SIG-M5 (cell line): ENCODE data around the gene TRAP1.
"Not testable (repeated sequence)": the region's sequence is repeated elsewhere in the genome, so short reads cannot be mapped to it uniquely, and the experiment has no call there.

Experiments used
- DNase-seq: peaks from one replicate; lab custom pipeline; 2025; lab: John Stamatoyannopoulos, UW

The TRAP1 gene

DNA sequence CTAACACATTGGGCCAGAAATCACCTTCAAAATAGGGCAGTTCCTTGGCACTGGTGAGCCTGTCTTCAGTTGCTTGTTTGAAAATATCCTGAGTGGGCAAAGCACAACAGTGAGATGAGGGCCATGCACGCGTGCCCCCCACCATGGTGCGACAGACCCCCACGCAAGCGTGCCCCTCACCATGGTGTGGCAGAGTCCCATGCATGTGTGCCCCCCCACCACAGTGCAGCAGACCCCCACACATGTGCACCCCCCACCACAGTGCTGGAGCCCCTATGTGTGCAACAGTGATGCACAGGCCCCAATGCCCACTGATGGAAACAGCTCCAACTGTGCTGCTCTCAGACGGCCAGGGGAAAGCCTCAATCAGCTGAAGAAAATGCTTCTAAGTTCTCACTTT is 18.8 kb upstream of the TRAP1 start:
- no peak for DNase-seq

DNA sequence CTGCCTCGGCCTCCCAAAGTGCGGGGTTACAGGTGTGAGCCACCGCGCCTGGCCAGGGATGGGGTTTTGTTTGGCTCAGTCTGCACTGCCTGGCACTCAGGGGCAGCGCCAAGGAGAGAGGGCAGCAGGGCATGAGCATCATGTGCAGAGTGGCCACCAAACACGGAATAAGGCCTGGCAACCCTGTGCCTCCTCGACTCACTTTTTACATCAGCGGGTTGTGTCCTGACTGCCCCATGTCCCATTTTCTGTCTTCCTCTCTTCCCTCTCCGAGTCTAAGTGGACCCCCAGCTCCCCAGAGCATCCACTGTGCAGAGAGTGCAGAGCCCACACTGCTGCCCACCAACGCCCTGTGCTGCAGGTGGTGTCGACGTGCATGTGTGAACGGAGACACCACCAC is 18.2 kb upstream of the TRAP1 start:
- DNase-seq, result no peak

DNA sequence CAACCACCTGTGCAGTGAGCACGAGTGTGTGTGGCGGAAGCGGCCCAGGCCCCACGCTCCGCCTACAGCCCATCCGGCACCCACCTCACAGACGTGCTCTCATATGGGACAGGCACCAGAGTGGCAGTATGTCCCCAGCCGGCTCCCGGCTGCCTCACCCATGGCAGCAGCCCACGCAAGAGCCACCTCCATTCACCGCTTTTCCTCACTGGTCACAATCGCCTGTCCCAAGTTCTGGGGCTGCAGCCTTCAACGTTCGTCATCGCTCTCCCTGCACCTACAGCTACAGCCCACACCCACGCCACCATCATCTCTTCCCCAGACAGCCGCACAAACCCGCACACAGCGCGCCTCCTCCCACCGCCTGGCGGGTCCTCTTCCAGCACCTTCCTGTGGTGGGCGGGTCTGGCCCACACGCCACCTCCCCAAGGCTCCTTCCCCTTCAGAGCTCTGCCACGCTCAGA is 17.5 kb upstream of the TRAP1 start:
- DNase-seq, result no peak

DNA sequence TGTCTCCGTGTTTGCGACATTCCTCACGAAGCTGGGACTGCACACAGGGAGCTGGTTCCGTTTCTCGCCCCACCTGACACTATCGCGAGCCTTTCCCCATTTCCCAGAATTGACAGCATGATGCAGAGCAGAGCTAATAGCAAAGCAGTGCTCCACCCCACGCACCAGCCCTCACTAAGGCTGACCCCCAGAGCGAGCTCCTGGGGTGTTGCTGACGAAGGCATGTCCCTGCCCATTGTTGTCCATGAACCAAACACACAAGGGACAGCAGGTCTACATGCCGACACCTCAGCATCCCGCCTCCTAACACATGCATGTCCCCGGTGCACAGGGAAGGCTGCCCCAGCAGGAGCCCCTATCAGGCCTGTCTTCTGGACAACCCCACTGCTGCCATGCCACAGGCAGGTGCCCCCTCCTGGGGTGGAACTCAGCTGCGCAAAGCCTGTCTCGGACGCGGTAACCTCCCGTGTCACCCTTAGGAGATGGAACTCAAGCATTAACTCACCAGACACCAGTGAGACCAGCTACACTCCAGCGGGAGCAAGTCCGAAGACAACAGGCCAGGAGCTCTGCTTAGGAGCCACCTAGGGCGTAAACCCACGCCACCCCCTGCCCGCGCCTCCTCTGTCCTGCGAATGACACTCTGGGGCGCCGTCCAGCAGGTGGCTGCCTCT is 16.9 kb upstream of the TRAP1 start:
- DNase-seq, result no peak

DNA sequence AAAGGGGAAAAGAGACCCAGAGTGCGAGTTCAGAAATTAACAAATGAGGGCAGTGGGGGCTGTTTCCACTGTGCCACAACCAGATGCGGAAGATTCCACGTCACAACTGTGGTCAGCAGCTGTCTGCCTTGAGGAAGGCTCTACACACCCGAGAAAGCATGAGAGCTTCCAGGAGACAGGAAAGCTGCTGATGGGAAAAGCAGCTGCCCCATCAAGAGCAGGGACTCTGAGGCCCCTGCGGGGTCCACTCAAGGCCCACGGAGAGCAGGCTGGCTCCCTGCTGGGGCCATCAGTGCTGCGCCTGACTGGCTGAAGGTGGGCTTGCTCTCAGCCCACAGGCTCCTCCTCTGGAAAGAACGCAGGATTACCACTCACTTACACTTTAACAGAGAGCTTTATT is 14.8 kb upstream of the TRAP1 start:
- DNase-seq, result no peak

DNA sequence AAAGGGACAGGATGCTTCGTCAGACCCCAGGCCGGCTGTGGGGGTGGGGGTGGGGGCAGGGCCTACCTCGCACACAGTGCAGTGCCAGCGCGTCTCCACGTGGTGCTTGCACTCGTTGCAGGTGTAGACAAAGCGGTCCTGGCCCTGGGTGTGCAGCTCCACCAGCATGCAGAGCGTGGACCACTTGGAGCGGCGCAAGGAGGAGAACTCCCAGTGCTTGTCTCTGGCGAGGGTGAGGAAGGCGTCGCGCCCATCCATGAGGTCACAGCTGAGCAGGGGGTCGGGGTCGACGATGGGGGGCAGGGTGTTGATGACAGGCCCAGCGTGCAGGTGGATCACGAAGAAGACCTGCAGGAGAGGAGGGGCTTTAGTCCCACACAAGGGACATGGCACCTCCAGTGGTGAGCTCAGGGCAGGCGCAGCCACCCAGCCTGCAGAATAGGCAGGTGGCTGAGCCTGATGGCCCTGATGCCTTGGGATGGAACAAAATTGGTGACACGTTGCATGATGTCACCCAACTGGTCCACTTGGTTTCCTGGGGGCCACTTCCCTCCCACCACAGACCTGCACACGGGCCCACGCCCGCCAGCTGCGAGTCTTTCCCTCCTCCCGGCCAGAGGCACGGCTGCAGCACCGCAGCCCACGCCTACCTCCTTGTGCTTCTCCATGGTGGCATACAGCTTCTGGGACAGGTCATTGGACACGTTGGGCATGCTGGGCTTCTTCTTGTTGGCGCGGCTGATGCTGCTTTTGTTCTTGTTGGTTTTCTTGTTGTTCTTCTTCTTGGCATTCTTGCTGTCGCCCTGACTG is 14.0 kb upstream of the TRAP1 start:
- no peak for DNase-seq

DNA sequence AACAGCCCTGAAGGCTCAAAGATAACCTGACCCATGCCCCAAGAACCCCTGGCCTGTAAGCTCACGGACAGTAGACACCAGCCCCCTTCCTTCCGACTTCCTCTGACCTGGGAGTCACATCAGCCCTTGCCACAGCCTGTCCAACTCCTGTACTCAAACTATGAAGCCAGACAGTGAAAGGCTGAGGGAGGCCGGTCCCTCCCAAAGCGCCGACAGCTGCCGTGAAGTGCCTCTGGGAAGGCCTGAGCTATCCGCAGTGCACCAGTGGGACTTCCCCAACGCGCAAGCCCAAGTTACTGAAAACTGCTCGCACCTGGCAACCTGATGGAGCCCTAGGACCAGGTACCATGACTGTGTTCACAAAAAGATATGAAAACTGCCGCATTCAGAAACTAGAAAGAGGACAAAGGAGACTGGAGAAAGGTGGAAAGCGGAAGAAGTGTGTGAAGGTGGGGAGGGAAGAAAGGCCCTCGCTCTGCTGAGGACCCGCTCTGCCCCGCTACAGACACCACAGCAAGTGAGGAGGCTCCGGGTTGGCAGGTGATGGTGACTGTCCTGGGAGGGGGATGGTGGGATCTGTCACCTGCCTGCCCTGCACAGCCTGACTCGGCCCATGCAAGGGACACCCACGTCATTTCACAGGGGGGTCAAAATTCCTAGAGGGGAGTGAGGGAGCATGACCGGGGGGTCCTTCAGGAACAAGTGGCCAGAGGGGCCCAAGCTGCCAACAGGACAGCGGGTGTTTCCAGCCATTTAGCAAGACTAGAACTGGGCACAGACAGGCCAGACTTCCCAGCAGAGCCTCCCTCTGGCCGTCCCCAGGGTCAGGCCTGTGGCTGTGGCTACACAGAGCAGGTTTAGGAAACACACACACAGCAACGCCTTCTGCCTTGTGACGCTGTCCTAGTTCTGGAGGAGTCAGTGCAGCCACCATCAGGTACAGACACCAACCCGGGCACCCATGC is 13.1 kb upstream of the TRAP1 start:
- no peak for DNase-seq

DNA sequence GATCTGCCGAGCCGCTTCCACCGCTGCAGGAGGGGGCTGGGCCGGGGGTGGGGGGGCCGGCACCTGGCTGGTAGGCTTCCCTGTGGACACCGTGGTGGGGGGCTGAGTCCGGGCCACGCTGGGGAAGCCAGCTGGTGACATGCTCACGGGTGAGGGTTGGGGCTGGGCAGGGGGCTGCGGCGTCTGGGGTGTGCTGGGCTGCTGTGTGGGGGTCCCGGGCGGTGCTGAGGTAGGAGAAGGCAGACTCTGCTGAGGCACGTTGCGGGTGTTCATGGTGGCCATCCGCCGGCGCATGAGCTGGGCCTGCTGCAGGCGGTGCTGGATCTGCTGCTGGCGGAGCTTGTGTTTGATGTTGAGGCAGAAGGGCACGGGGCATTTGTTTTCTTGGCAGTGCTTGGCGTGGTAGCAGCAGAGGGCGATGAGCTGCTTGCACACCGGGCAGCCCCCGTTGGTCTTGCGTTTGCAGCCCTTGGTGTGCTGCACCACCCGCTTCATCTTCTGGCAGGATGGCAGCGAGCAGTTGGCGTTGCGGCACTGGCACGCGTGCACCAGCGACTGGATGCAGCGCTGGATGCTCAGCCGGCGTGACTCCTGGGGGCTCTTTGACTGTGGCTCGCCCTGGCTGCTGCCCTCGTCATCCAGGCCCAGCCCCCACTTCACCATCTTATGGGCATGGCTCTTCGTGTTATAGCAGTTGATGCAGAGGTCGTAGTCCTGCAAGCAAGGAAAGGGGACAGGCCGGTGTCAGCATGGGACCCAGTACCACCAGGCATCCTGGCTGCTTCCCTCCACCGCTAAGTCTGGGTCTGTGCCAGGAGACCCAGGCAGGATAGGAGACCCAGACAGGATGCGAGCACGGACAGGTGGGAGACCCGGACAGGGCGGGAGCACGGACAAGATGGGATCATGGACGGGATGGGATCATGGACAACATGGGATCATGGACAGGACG is 12.1 kb upstream of the TRAP1 start:
- DNase-seq, result no peak

DNA sequence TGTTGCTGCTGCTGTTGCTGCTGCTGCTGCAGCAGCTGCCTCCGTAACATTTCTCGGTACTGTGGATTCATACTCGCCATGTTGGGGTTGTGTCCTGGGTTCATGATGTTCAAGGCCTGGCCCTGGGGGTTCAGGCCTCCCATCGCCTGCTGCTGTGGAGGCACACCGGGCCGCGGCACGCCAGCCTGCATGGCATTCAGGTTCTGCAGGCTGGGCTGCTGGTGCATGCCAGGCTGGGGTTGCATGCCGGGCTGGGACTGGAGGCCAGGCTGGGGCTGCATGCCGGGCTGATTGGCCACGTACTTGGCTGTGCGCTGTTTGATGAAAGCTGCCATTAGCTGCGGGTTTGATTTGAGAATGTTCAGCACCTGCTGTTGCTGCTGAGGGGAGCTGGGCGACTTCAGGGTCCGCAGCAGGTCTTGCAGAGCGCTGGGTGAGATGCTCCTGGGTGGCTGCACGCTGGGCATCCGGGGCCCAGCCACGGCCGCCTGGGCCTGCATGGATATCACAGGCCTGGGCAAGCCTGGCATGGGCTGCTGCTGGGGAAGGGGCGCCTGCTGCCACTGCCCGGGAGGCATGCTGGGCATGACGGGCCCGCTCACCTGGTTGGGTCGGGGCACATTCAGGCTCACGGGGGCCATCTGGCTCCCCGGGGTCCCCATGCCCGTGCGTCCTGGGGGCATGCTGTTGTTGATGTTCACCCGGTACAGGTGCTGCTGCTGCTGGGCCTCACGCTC is 11.3 kb upstream of the TRAP1 start:
- DNase-seq, result no peak

DNA sequence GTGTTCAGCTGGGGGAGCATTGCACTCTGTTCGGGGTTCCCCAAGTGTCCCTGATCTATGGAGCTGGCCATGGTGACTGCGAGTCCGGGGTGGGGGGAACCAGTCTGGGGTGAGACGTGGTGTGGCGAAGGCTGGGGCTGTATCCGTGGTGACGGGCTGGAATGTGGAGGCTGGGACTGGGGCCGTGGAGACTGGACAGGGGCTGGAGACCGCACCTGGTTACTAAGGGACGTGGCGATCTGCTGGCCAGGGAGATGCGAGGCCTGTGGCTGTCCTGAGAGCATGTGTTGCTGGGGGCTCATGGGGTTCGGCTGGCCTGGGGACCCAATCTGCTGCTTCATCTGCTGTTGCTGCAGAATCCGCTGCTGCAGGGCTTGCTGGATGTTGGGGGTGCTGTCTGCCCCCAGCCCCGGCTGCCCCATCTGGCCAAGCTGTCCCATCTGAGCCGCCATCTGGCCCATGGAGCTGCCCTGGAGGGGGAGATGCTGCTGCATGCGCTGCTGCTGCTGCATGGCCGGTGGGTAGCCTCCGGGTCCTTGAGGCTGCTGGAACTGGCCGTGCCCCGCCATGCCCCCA is 10.6 kb upstream of the TRAP1 start:
- no peak for DNase-seq

DNA sequence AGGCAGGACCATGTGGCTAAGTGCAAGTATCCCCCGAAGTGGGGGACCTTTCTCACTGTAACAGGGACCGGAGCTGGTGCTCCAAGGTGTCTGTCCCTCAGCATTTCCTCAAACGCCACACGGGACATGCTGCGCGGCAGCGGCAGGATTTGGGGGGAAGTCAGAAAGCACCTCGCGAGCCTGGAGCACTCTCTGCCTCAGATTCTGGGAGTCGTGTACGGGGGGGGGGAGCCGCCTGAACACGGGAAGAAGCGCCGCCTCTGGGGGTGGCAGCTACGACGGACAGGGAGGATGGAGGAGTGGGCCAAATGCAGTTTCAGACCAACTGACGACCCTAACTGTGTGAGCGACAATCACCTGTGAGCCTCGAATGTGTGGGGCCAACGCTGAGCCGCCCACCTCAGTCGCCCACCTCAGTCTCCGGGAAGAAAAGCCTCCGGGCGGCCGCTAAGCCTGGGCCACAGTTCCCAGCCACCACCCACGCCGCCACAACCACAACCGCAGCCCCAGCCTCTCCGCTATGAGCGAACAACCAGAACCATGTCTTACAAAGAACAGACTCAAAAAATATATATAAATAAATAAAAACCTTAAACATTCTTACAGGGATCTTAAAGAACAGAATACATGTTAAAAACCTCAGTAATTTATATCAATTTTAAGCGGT is 8.8 kb upstream of the TRAP1 start:
- no peak for DNase-seq

DNA sequence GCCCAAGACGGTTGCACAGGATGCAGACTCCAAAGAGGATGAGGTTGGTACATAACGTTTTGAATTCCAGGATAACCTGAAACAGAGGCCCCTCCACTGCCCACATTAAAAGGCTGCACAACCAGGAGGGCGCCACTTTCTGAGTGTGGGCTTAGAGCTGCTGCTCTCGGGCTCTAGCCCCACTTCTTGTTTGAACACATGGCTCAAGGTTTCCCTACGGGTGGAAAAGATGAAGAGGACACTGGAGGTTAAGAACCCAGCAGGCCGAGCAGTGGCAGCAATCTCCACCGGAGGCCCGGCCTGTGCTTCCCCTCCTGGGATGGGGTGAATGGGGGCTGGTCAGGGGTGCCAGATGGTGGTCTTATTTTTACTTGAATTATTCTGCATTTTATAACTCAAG is 8.0 kb upstream of the TRAP1 start:
- DNase-seq, result no peak

DNA sequence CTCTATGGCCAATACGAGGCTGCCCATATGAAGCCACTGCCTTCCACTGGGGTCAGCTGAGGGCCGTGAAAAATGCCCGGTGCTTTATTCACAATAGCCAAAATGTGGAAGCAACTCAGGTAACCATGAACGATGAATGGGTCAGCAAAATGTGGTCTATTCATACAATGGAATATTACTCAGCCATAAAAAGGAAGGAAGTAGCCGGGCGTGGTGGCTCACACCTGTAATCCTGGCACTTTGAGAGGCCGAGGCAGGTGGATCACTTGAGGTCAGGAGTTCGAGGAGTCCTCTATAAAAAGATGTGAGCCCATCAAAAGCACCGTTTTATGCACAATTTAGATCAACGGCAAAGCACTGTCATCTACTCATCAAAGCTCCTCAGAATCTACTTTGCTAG is 5.2 kb upstream of the TRAP1 start:
- DNase-seq, result no peak

DNA sequence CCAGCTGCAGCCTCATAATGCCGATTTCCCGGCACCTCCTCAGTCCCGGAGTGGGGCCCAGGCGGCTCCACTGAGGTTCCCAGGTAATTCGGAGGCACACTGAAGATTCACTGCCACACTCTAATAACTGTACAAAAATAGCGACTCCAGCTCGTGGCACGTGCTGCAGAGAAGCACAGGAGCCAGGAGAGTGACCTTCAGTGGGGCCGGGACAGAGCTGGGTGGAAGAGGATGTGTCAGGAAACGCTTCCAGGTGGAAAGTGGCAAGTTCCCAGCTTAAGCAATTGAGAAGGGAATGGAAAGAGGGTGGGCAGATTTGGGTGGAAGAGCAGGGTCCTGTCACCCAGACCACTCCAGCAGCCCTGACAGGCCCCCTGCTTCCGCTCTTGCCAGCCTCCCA is 3.1 kb upstream of the TRAP1 start:
- DNase-seq, result no peak

DNA sequence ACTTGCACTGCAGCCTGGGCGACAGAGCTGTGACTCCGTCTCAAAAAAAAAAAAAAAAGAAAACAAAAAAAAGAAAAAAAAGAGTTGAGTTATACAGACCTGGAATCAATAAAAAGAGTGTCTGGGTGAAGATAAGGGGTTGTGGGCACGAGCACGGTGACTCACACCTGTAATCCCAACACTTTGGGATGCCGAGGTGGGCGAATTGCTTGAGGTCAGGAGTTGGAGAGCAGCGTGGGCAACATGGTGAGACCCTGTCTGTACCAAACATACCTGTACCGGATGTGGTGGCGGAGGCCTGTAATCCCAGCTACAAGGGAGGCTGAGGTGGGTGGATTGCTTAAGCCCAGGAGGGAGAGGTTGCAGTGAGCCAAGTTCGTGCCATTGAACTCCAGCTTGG is 1.3 kb upstream of the TRAP1 start:
- no peak for DNase-seq

DNA sequence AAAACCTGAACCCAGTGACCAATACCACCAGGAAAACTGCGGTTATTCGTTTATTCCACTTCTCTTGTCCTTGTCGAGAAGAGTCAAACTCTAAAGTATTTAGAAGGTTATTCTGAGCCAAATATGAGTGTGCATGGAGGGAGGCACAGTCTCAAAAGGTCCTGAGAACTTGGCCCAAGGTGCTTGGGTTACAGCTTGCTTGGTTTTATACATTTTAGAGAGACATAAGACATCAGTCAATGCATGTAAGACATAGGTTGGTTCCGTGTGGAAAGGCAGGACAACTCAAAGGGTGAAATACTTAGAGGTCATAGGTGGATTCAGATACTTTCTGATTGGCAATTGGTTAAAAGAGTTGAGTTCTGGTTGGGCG is 681 bp upstream of the TRAP1 start:
- no peak for DNase-seq

DNA sequence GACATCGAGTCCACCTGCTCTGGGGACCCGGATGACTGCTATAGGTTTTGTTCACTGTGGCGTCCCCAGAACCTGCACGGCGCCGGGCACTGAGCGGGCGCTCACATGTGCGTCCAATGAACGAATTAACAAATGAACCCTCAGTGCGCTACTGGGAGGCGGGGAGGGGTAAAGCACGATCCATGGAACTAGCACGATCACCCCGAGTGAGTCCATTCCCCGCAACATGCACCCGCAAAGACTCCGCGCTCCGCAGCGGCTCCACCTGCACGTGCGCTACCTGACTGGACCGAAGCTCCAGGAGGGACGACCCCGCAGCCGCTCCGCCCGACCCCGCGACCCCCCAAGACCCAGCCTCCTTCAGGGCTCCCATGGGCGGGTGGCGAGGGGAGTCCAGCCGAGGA is 491 bp downstream of the TRAP1 start:
- no peak for DNase-seq

DNA sequence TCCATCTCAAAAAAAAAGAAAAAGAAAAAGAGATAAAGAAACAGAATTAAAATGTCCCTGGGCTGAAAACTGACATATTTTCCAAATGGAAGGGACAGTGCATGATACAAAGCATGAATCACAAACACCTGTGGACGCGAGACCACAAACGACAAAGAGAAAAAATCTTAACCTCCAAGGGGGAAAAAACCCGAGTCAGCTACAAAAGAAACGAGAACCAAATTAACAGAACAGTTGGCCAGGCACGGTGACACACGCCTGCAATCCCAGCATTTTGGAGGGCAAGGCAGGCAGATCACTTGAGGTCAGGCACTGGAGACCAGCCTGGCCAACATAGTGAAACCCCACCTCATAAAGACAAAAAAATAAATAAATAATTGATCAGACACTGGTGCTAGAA is 1.9 kb downstream of the TRAP1 start:
- no peak for DNase-seq

DNA sequence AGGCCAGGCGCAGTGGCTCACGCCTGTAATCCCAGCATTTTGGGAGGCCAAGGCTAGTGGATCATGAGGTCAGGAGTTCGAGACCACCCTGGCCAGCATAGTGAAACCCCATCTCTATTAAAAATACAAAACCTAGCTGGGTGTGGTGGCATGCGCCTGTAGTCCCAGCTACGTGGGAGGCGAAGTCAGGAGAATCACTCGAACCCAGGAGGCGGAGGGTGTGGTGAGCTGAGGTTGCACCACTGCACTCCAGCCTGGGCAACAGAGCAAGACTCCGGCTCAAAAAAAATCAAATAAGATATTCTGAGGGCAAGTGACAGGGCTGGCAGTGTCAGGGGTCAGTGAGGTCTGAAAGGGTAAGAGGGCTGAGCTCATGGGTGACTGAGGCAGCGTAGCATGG is 2.9 kb downstream of the TRAP1 start:
- not testable (repeated sequence) for DNase-seq
